ENCODE results near the gene DNAJC17.

The DNAJC17 gene

GRCh38 chr15:40812721-40813425, 5.6 kb upstream of the DNAJC17 start:
- Mint-ChIP-seq H3K4me3 (no peak overlapping the region), H3K27me3 (no peaks in the 10 kb centered on the region), H3K4me1 (peaks cover 16% of the 10 kb centered on the region), H3K27ac (no peak overlapping the region), H3K9me3 (no peaks in the 10 kb centered on the region)
- no peak for DNase-seq
- ATAC-seq, result no peak

GRCh38 chr15:40808861-40809450, 1.7 kb upstream of the DNAJC17 start:
- ATAC-seq (no peak), DNase-seq (no peak)
- Mint-ChIP-seq H3K27ac (no peak overlapping the region), H3K27me3 (no peaks in the 10 kb centered on the region), H3K9me3 (no peaks in the 10 kb centered on the region), H3K4me3 (peak overlapping the region; percentile 95 to 100), H3K4me1 (peaks cover 21% of the 10 kb centered on the region)

GRCh38 chr15:40807888-40808461, 702 bp upstream of the DNAJC17 start:
- Mint-ChIP-seq H3K4me1 (peaks cover 21% of the 10 kb centered on the region), H3K4me3 (peak overlapping the region; percentile 95 to 100), H3K27ac (peak overlapping the region; percentile 97 to 100), H3K9me3 (no peaks in the 10 kb centered on the region), H3K27me3 (no peaks in the 10 kb centered on the region)
- no peak for ATAC-seq
- DNase-seq, result no peak

- no peaks in the 10 kb centered on the region for H3K27me3 Mint-ChIP-seq
- H3K4me1 Mint-ChIP-seq, result peaks cover 30% of the 10 kb centered on the region
- H3K4me3 Mint-ChIP-seq, result peak overlapping the region; percentile 95 to 100
- peak overlapping the region; percentile 97 to 100 for H3K27ac Mint-ChIP-seq
- ATAC-seq (peak; percentile 3), DNase-seq (no peak)
- no peaks in the 10 kb centered on the region for H3K9me3 Mint-ChIP-seq
Observed at GRCh38 chr15:40806672-40807027, 623 bp downstream of the DNAJC17 start.

- no peak for DNase-seq
- Mint-ChIP-seq H3K9me3 (no peaks in the 10 kb centered on the region), H3K27ac (no peak overlapping the region), H3K4me3 (no peak overlapping the region), H3K4me1 (peaks cover 31% of the 10 kb centered on the region), H3K27me3 (no peaks in the 10 kb centered on the region)
- ATAC-seq, result no peak
Observed at GRCh38 chr15:40803688-40804087, 3.6 kb downstream of the DNAJC17 start.

GRCh38 chr15:40803076-40803475, 4.2 kb downstream of the DNAJC17 start:
- Mint-ChIP-seq H3K9me3 (no peaks in the 10 kb centered on the region), H3K27me3 (no peaks in the 10 kb centered on the region), H3K4me1 (peaks cover 31% of the 10 kb centered on the region), H3K4me3 (no peak overlapping the region), H3K27ac (no peak overlapping the region)
- no peak for DNase-seq
- no peak for ATAC-seq

- Mint-ChIP-seq H3K27me3 (no peaks in the 10 kb centered on the region), H3K4me3 (no peak overlapping the region), H3K27ac (no peak overlapping the region), H3K9me3 (no peaks in the 10 kb centered on the region), H3K4me1 (peaks cover 27% of the 10 kb centered on the region)
- DNase-seq (no peak), ATAC-seq (no peak)
Observed at GRCh38 chr15:40799523-40799922, 7.8 kb downstream of the DNAJC17 start.

- Mint-ChIP-seq H3K27me3 (no peaks in the 10 kb centered on the region), H3K4me3 (no peak overlapping the region), H3K27ac (no peak overlapping the region), H3K4me1 (peaks cover 29% of the 10 kb centered on the region), H3K9me3 (no peaks in the 10 kb centered on the region)
- DNase-seq (no peak), ATAC-seq (no peak)
Observed at GRCh38 chr15:40796512-40796911, 10.8 kb downstream of the DNAJC17 start.

- no peak overlapping the region for H3K4me3 Mint-ChIP-seq
- H3K9me3 Mint-ChIP-seq, result no peaks in the 10 kb centered on the region
- no peak for DNase-seq
- peaks cover 24% of the 10 kb centered on the region for H3K4me1 Mint-ChIP-seq
- no peak for ATAC-seq
- H3K27me3 Mint-ChIP-seq, result no peaks in the 10 kb centered on the region
- no peak overlapping the region for H3K27ac Mint-ChIP-seq
Observed at GRCh38 chr15:40796041-40796440, 11.2 kb downstream of the DNAJC17 start.

GRCh38 chr15:40793216-40793989, 13.9 kb downstream of the DNAJC17 start:
- Mint-ChIP-seq H3K4me1 (peaks cover 28% of the 10 kb centered on the region), H3K27ac (no peak overlapping the region), H3K27me3 (no peaks in the 10 kb centered on the region), H3K9me3 (no peaks in the 10 kb centered on the region), H3K4me3 (no peak overlapping the region)
- DNase-seq (no peak), ATAC-seq (peak; percentile 37)

- DNase-seq (no peak), ATAC-seq (no peak)
- H3K4me3 Mint-ChIP-seq, result no peak overlapping the region
- H3K9me3 Mint-ChIP-seq, result no peaks in the 10 kb centered on the region
- H3K27ac Mint-ChIP-seq, result no peak overlapping the region
- H3K27me3 Mint-ChIP-seq, result no peaks in the 10 kb centered on the region
- H3K4me1 Mint-ChIP-seq, result peaks cover 30% of the 10 kb centered on the region
Observed at GRCh38 chr15:40792394-40792793, 14.9 kb downstream of the DNAJC17 start.

GRCh38 chr15:40790718-40791117, 16.6 kb downstream of the DNAJC17 start:
- DNase-seq, result no peak
- no peak for ATAC-seq
- no peaks in the 10 kb centered on the region for H3K27me3 Mint-ChIP-seq
- H3K9me3 Mint-ChIP-seq, result no peaks in the 10 kb centered on the region
- H3K27ac Mint-ChIP-seq, result no peak overlapping the region
- peaks cover 45% of the 10 kb centered on the region for H3K4me1 Mint-ChIP-seq
- H3K4me3 Mint-ChIP-seq, result no peak overlapping the region

GRCh38 chr15:40789999-40790398, 17.3 kb downstream of the DNAJC17 start:
- H3K9me3 Mint-ChIP-seq, result no peaks in the 10 kb centered on the region
- ATAC-seq, result no peak
- peaks cover 45% of the 10 kb centered on the region for H3K4me1 Mint-ChIP-seq
- no peak for DNase-seq
- H3K27me3 Mint-ChIP-seq, result no peaks in the 10 kb centered on the region
- no peak overlapping the region for H3K27ac Mint-ChIP-seq
- no peak overlapping the region for H3K4me3 Mint-ChIP-seq

GRCh38 chr15:40789119-40789518, 18.2 kb downstream of the DNAJC17 start:
- Mint-ChIP-seq H3K27ac (peak overlapping the region; percentile 0 to 43), H3K4me1 (peaks cover 45% of the 10 kb centered on the region), H3K4me3 (no peak overlapping the region), H3K9me3 (no peaks in the 10 kb centered on the region), H3K27me3 (no peaks in the 10 kb centered on the region)
- ATAC-seq (no peak), DNase-seq (no peak)

- H3K27me3 Mint-ChIP-seq, result no peaks in the 10 kb centered on the region
- peak; percentile 41 for ATAC-seq
- DNase-seq, result no peak
- H3K4me3 Mint-ChIP-seq, result peak overlapping the region in 1 of 2 donors; percentile 10
- H3K9me3 Mint-ChIP-seq, result no peaks in the 10 kb centered on the region
- peaks cover 42% of the 10 kb centered on the region for H3K4me1 Mint-ChIP-seq
- peak overlapping the region in 1 of 2 donors; percentile 67 for H3K27ac Mint-ChIP-seq
Observed at GRCh38 chr15:40787991-40788390, 19.3 kb downstream of the DNAJC17 start.

- no peaks in the 10 kb centered on the region for H3K9me3 Mint-ChIP-seq
- peak; percentile 95 for ATAC-seq
- H3K4me3 Mint-ChIP-seq, result peak overlapping the region; percentile 10 to 42
- DNase-seq, result peak; percentile 34 to 74
- no peaks in the 10 kb centered on the region for H3K27me3 Mint-ChIP-seq
- no peak overlapping the region for H3K27ac Mint-ChIP-seq
- peaks cover 48% of the 10 kb centered on the region for H3K4me1 Mint-ChIP-seq
Observed at GRCh38 chr15:40787344-40787841, 19.9 kb downstream of the DNAJC17 start.

All from stimulated activated naive CD8-positive, alpha-beta T cell treated with anti-CD3 and anti-CD28 coated beads, Interleukin-15, amount 100 ng/mL, for 72 hours (primary cell).